Measurements from ENCODE around the gene ZDHHC5. TPM values are rescaled to one million over a fixed set of nuclear protein-coding genes. Genes with fewer than 3 reads are reported as not detected.
"Not testable (repeated sequence)": the region's sequence is repeated elsewhere in the genome, so short reads cannot be mapped to it uniquely, and the experiment has no call there.

The ZDHHC5 gene
- total RNA-seq, 2 experiments from 2014 or later, result 56.8 to 65.5 TPM

- DNase-seq, result no peak
- H3K9me3 Mint-ChIP-seq, result no peaks in the 10 kb centered on the region
- intact Hi-C loops (cut with micrococcal nuclease), result no loop called here
- H3K4me3 Mint-ChIP-seq, result no peak overlapping the region
- ChIA-PET POLR2A (no interaction called here), CTCF (interaction anchor here (2.0 kb wide), 1 partner anchor 216 kb away, joined by 6 read pairs; no protein-coding TSS in a partner anchor)
- H3K4me1 Mint-ChIP-seq (ENCODE audit: low read depth), result peaks cover 78% of the 10 kb centered on the region
- H3K27ac Mint-ChIP-seq, result peak overlapping the region; percentile 13
- H3K27me3 Mint-ChIP-seq, result no peaks in the 10 kb centered on the region
- H3K36me3 Mint-ChIP-seq, result peaks cover 43% of the 10 kb centered on the region
These were observed 6.3 kb downstream of the ZDHHC5 start for GRCh38 chr11:57674251-57674650.

GRCh38 chr11:57675176-57675941, 7.4 kb downstream of the ZDHHC5 start:
- peaks cover 80% of the 10 kb centered on the region for H3K4me1 Mint-ChIP-seq (ENCODE audit: low read depth)
- H3K4me3 Mint-ChIP-seq, result no peak overlapping the region
- no peaks in the 10 kb centered on the region for H3K9me3 Mint-ChIP-seq
- POLR2A ChIA-PET, result interaction anchor here (1.4 kb wide), 1 partner anchor 9 kb away, joined by 3 read pairs; no protein-coding TSS in a partner anchor
- intact Hi-C loops (cut with micrococcal nuclease), result no loop called here
- no peaks in the 10 kb centered on the region for H3K27me3 Mint-ChIP-seq
- CTCF ChIA-PET, result interaction anchor here (1.1 to 2.0 kb wide), 3 partner anchors 125 to 217 kb away, joined by 4 to 6 read pairs (median 5); no protein-coding TSS in a partner anchor
- H3K27ac Mint-ChIP-seq, result peak overlapping the region; percentile 55
- no peak for DNase-seq
- H3K36me3 Mint-ChIP-seq, result peaks cover 44% of the 10 kb centered on the region

GRCh38 chr11:57679396-57679795, 11.5 kb downstream of the ZDHHC5 start:
- intact Hi-C loops (cut with micrococcal nuclease), result no loop called here
- peaks cover 44% of the 10 kb centered on the region for H3K36me3 Mint-ChIP-seq
- DNase-seq, result no peak
- POLR2A ChIA-PET, result interaction anchor here (1.0 to 1.6 kb wide), 2 partner anchors 11 to 13 kb away, joined by 3 to 4 read pairs; partner anchors contain the start of gene ZDHHC5
- no peak overlapping the region for H3K4me3 Mint-ChIP-seq
- CTCF ChIA-PET, result interaction anchor here (1.1 kb wide), 1 partner anchor 112 kb away, joined by 4 read pairs; the partner anchor contains the start of gene UBE2L6
- peak overlapping the region; percentile 82 for H3K27ac Mint-ChIP-seq
- no peaks in the 10 kb centered on the region for H3K27me3 Mint-ChIP-seq
- no peaks in the 10 kb centered on the region for H3K9me3 Mint-ChIP-seq
- peaks cover 66% of the 10 kb centered on the region for H3K4me1 Mint-ChIP-seq (ENCODE audit: low read depth)

GRCh38 chr11:57680552-57680874, 12.6 kb downstream of the ZDHHC5 start:
- Mint-ChIP-seq H3K27me3 (no peaks in the 10 kb centered on the region), H3K9me3 (no peaks in the 10 kb centered on the region), H3K4me3 (no peak overlapping the region), H3K27ac (peak overlapping the region; percentile 82), H3K4me1 (ENCODE audit: low read depth) (peaks cover 55% of the 10 kb centered on the region), H3K36me3 (peaks cover 43% of the 10 kb centered on the region)
- ChIA-PET POLR2A (no interaction called here), CTCF (interaction anchor here (1.1 to 1.5 kb wide), 2 partner anchors 113 to 120 kb away, joined by 4 to 7 read pairs; partner anchors contain the start of gene UBE2L6)
- DNase-seq, result no peak
- intact Hi-C loops (cut with micrococcal nuclease), result loop anchor here (5.0 kb wide), 1 partner anchor 832 kb away; no protein-coding TSS in a partner anchor

- peaks cover 39% of the 10 kb centered on the region for H3K36me3 Mint-ChIP-seq
- POLR2A ChIA-PET, result no interaction called here
These were observed 13.3 kb downstream of the ZDHHC5 start for GRCh38 chr11:57681168-57681567.

GRCh38 chr11:57690474-57690873, 22.6 kb downstream of the ZDHHC5 start:
- intact Hi-C loops (cut with micrococcal nuclease); H3K4me3 Mint-ChIP-seq; DNase-seq; POLR2A ChIA-PET; H3K9me3 Mint-ChIP-seq; H3K4me1 Mint-ChIP-seq (ENCODE audit: low read depth); H3K27me3 Mint-ChIP-seq; H3K27ac Mint-ChIP-seq; CTCF ChIA-PET: not testable (repeated sequence)
- peaks cover 35% of the 10 kb centered on the region for H3K36me3 Mint-ChIP-seq

More at GRCh38 chr11:57681168-57681567, 13.3 kb downstream of the ZDHHC5 start:
- Mint-ChIP-seq H3K27ac (peak overlapping the region; percentile 82), H3K4me1 (ENCODE audit: low read depth) (peaks cover 49% of the 10 kb centered on the region), H3K27me3 (no peaks in the 10 kb centered on the region), H3K9me3 (no peaks in the 10 kb centered on the region), H3K4me3 (no peak overlapping the region)
- CTCF ChIA-PET, result interaction anchor here (1.5 kb wide), 1 partner anchor 119 kb away, joined by 7 read pairs; no protein-coding TSS in a partner anchor
- DNase-seq, result no peak
- intact Hi-C loops (cut with micrococcal nuclease), result loop anchor here (5.0 kb wide), 1 partner anchor 831 kb away; no protein-coding TSS in a partner anchor

GRCh38 chr11:57698843-57699365, 31.0 kb downstream of the ZDHHC5 start:
- POLR2A ChIA-PET, result interaction anchor here (0.8 kb wide), 1 partner anchor 11 kb away, joined by 4 read pairs; no protein-coding TSS in a partner anchor
- H3K27ac Mint-ChIP-seq, result no peak overlapping the region
- intact Hi-C loops (cut with micrococcal nuclease), result no loop called here
- CTCF ChIA-PET, result no interaction called here
- no peaks in the 10 kb centered on the region for H3K9me3 Mint-ChIP-seq
- H3K36me3 Mint-ChIP-seq, result peaks cover 37% of the 10 kb centered on the region
- no peak overlapping the region for H3K4me3 Mint-ChIP-seq
- no peaks in the 10 kb centered on the region for H3K27me3 Mint-ChIP-seq
- no peak for DNase-seq
- no peaks in the 10 kb centered on the region for H3K4me1 Mint-ChIP-seq (ENCODE audit: low read depth)

DNA sequence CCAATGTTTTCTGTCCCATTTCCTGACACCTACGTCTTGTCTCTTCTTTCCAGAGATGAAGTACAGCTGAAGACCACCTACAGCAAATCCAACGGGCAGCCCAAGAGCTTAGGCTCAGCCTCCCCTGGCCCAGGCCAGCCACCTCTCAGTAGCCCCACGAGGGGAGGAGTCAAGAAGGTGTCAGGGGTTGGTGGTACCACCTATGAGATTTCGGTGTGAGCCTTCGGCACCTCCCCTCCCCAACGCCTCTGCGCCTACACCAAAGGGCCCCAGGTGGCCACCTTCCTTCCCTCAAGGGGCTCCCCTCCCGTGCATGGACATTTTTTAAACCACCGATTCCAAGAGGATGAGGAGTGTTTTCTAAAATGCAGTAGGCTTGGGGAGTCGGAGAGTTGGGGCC, 31.9 kb downstream of the ZDHHC5 start:
- intact Hi-C loops (cut with micrococcal nuclease), result no loop called here
- no peaks in the 10 kb centered on the region for H3K4me1 Mint-ChIP-seq (ENCODE audit: low read depth)
- no peaks in the 10 kb centered on the region for H3K9me3 Mint-ChIP-seq
- H3K4me3 Mint-ChIP-seq, result no peak overlapping the region
- no peaks in the 10 kb centered on the region for H3K27me3 Mint-ChIP-seq
- POLR2A ChIA-PET, result interaction anchor here (0.8 kb wide), 1 partner anchor 10 kb away, joined by 4 read pairs; no protein-coding TSS in a partner anchor
- H3K27ac Mint-ChIP-seq, result peak overlapping the region; percentile 24
- no peak for DNase-seq
- H3K36me3 Mint-ChIP-seq, result peaks cover 41% of the 10 kb centered on the region
- CTCF ChIA-PET, result no interaction called here

DNA sequence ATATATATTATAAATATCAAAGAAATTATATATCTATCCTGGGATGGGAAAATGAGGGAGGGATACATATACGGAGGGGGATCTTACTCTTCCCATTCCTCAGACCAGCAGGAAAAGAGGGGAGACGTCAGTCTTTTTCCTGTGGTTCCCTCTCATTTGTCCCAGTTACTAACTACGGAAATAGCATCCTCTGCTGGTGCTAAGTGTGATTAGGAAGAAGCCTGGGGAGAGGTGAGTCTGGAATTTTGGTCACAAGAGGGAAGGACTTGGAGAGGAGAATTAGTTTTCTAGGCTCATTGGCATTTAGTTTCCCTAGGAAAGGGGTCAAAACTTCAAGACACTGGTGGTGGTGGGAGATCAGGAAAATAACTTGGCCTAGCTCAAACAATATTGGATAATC, 32.5 kb downstream of the ZDHHC5 start:
- no peak for DNase-seq
- ChIA-PET CTCF (no interaction called here), POLR2A (no interaction called here)
- Mint-ChIP-seq H3K9me3 (no peaks in the 10 kb centered on the region), H3K4me3 (no peak overlapping the region), H3K4me1 (ENCODE audit: low read depth) (no peaks in the 10 kb centered on the region), H3K36me3 (peaks cover 41% of the 10 kb centered on the region), H3K27ac (no peak overlapping the region), H3K27me3 (no peaks in the 10 kb centered on the region)
- intact Hi-C loops (cut with micrococcal nuclease), result no loop called here

DNA sequence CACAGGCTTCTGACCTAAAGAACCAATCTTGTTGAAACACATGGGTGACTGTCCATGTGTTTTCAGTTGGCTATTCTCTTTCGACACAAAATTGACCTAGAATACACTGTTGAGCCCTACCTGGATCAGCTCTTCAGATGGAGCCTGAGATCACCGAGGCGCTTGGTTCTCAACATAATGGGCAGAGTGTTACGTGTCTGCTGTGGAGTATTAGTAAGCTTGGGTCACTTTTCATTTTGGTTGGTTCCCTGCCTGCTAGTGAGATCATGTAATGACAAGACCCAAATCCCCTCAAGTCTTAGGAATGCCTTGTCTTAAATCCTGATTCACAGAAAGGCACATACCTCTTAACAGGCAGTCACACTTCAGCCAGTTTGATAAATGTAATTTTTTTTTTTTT, 35.4 kb downstream of the ZDHHC5 start:
- CTCF ChIA-PET, result interaction anchor here (0.8 kb wide), 1 partner anchor 176 kb away, joined by 4 read pairs; no protein-coding TSS in a partner anchor

DNA sequence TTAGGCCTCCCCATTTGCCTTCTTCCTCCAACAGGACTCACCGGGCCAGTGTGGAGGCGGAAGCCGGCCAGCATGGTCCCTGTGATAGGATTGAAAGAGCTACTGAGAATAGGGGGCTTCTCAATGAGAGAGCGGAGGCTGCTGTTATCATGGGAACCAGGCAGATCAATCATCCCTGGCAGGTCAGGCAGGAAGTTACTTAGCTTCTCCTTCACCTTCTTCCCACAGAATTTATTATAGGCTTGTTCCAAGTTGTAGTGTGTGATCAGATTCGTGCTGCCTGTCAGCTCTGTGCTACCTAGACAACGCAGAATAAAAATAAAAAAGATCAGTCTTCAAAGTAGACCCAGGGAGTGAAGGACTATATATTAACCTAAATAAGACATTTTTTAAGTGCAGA, 37.0 kb downstream of the ZDHHC5 start:
- no peak overlapping the region for H3K27ac Mint-ChIP-seq
- CTCF ChIA-PET, result no interaction called here
- no peak for DNase-seq

More for the DNA sequence above, 35.4 kb downstream of the ZDHHC5 start:
- intact Hi-C loops (cut with micrococcal nuclease), result no loop called here
- Mint-ChIP-seq H3K4me3 (no peak overlapping the region), H3K36me3 (peaks cover 31% of the 10 kb centered on the region), H3K4me1 (ENCODE audit: low read depth) (peaks cover 4% of the 10 kb centered on the region), H3K9me3 (no peaks in the 10 kb centered on the region), H3K27me3 (no peaks in the 10 kb centered on the region), H3K27ac (no peak overlapping the region)
- DNase-seq, result no peak
- POLR2A ChIA-PET, result no interaction called here

DNA sequence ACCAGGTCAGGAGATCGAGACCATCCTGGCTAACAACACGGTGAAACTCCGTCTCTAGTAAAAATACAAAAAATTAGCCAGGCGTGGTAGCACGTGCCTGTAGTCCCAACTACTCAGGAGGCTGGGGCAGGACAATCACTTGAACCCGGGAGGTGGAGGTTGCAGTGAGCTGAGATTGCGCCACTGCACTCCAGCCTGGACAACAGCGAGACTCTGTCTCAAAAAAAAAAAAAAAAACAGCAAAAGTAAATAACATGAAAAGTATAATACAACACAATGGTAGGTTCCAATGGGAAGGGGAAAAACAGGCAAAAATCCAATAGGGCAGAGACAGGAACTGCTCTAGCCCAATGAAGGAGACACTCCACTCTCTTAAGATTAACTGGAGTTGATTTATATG, 37.5 kb downstream of the ZDHHC5 start:
- H3K4me3 Mint-ChIP-seq; DNase-seq; intact Hi-C loops (cut with micrococcal nuclease); H3K9me3 Mint-ChIP-seq; CTCF ChIA-PET; H3K27me3 Mint-ChIP-seq; H3K27ac Mint-ChIP-seq: not testable (repeated sequence)
- H3K36me3 Mint-ChIP-seq, result peaks cover 15% of the 10 kb centered on the region
- H3K4me1 Mint-ChIP-seq (ENCODE audit: low read depth), result peaks cover 20% of the 10 kb centered on the region
- POLR2A ChIA-PET, result interaction anchor here (0.8 kb wide), 1 partner anchor 27 kb away, joined by 4 read pairs; no protein-coding TSS in a partner anchor

More for the DNA sequence above, 37.0 kb downstream of the ZDHHC5 start:
- intact Hi-C loops (cut with micrococcal nuclease), result no loop called here
- POLR2A ChIA-PET, result no interaction called here
- H3K4me3 Mint-ChIP-seq, result no peak overlapping the region
- H3K4me1 Mint-ChIP-seq (ENCODE audit: low read depth), result peaks cover 17% of the 10 kb centered on the region
- no peaks in the 10 kb centered on the region for H3K27me3 Mint-ChIP-seq
- H3K36me3 Mint-ChIP-seq, result peaks cover 15% of the 10 kb centered on the region
- no peaks in the 10 kb centered on the region for H3K9me3 Mint-ChIP-seq
